Measurements from ENCODE around the gene MAPK8IP3.

- no peak for TF ChIP-seq CTCF (IDR thresholded peaks at IDR 0.05; ENCODE audit: insufficient read depth, low read length)
- TF ChIP-seq SPI1 (IDR thresholded peaks at IDR 0.05; ENCODE audit: borderline replicate concordance, low read depth): no peak
- no peak for TF ChIP-seq POLR2AphosphoS5 (IDR thresholded peaks at IDR 0.05; ENCODE audit: low read depth)
Measured at GRCh38 chr16:1740234-1740633, 34.2 kb downstream of the MAPK8IP3 start.
